ENCODE data around the gene ERP29.
"Not testable (repeated sequence)": the region's sequence is repeated elsewhere in the genome, so short reads cannot be mapped to it uniquely, and the experiment has no call there.

The ERP29 gene

GRCh38 chr12:112005419-112006395 lies 7.5 kb upstream of the ERP29 start:
- DNase-seq = no peak

GRCh38 chr12:112007945-112008344 lies 5.3 kb upstream of the ERP29 start:
- DNase-seq = no peak

- no peak for DNase-seq
Measured at GRCh38 chr12:112008918-112009317, 4.3 kb upstream of the ERP29 start.

GRCh38 chr12:112009596-112009995 lies 3.6 kb upstream of the ERP29 start:
- not testable (repeated sequence) for DNase-seq

- DNase-seq = no peak
Measured at GRCh38 chr12:112010415-112011344, 2.5 kb upstream of the ERP29 start.

GRCh38 chr12:112011685-112012084 lies 1.5 kb upstream of the ERP29 start:
- DNase-seq = no peak

GRCh38 chr12:112013601-112014402 lies 576 bp downstream of the ERP29 start:
- peak; percentile 80 to 81 for DNase-seq

GRCh38 chr12:112015938-112016337 lies 2.7 kb downstream of the ERP29 start:
- no peak for DNase-seq

- DNase-seq = no peak
Measured at GRCh38 chr12:112017041-112017440, 3.8 kb downstream of the ERP29 start.

GRCh38 chr12:112018571-112019237 lies 5.5 kb downstream of the ERP29 start:
- no peak for DNase-seq

- no peak for DNase-seq
Measured at GRCh38 chr12:112020947-112021457, 7.8 kb downstream of the ERP29 start.

GRCh38 chr12:112022241-112023016 lies 9.2 kb downstream of the ERP29 start:
- no peak for DNase-seq

- DNase-seq = no peak
Measured at GRCh38 chr12:112023759-112024396, 10.7 kb downstream of the ERP29 start.

- DNase-seq = no peak
Measured at GRCh38 chr12:112025808-112026375, 12.7 kb downstream of the ERP29 start.

- DNase-seq = peak; percentile 72 to 79
Measured at GRCh38 chr12:112029301-112029700, 16.1 kb downstream of the ERP29 start.

GRCh38 chr12:112031472-112031871 lies 18.2 kb downstream of the ERP29 start:
- no peak for DNase-seq

- DNase-seq = no peak
Measured at GRCh38 chr12:112032292-112032691, 19.1 kb downstream of the ERP29 start.

GRCh38 chr12:112035219-112035785 lies 22.1 kb downstream of the ERP29 start:
- no peak for DNase-seq

GRCh38 chr12:112036614-112037013 lies 23.4 kb downstream of the ERP29 start:
- DNase-seq = not testable (repeated sequence)

GRCh38 chr12:112046003-112046402 lies 32.8 kb downstream of the ERP29 start:
- DNase-seq = no peak
